Esophagus squamous epithelium (tissue), 4 donors: ENCODE measurements around the gene SLC38A4.

ENCODE experiments used
- CTCF ChIP-seq, 6 experiments: fragments of 450-650 bp in 4 of 6; fragments of 200-600 bp in 2 of 6; sonication (generic) in 2 of 6; IDR thresholded peaks; one replicate each; pipeline ENCODE4 v1.5.1; 2016 to 2019; ENCODE audit warnings: antibody characterized with exemption in 6 of 6, mild to moderate bottlenecking in 4 of 6, moderate library complexity in 4 of 6
- POLR2A ChIP-seq, 4 donors: fragments of 450-650 bp; IDR thresholded peaks; one replicate each; pipeline ENCODE4 v1.6.1; 2017; ENCODE audit warnings: antibody characterized with exemption in 4 of 4, mild to moderate bottlenecking in 4 of 4, moderate library complexity in 3 of 4

- no peak for TF ChIP-seq CTCF (IDR thresholded peaks at IDR 0.05)
- TF ChIP-seq POLR2A (IDR thresholded peaks at IDR 0.05) = no peak
Observed at GRCh38 chr12:46779063-46779462, 46.7 kb downstream of the SLC38A4 start.
